ENCODE results near the gene DPYD. TPM values are rescaled to one million over a fixed set of nuclear protein-coding genes. Genes with fewer than 3 reads are reported as not detected.
"Not testable (repeated sequence)": the region's sequence is repeated elsewhere in the genome, so short reads cannot be mapped to it uniquely, and the experiment has no call there.

The DPYD gene
- total and polyA plus RNA-seq, 2 donors from 2014 or later = 4.9 to 41.6 TPM

GRCh38 chr1:97243973-97244560, 676.8 kb downstream of the DPYD start:
- no peaks in the 10 kb centered on the region for H3K27me3 ChIP-seq (ENCODE audit: control insufficient read depth, insufficient read depth, low read length)
- peak in 2 of 5 donors; percentile 6 to 29 for DNase-seq
- no peaks in the 10 kb centered on the region for H3K36me3 ChIP-seq (ENCODE audit: control insufficient read depth in 2 of 3, insufficient read depth in 3 of 3, low read length in 3 of 3)
- no peaks in the 10 kb centered on the region for H3K9me3 ChIP-seq (ENCODE audit: control insufficient read depth in 2 of 3, insufficient read depth in 1 of 3, low read length in 3 of 3)
- no peaks in the 10 kb centered on the region for H3K4me1 ChIP-seq (ENCODE audit: control insufficient read depth in 2 of 3, insufficient read depth in 2 of 3, low read depth in 1 of 3, low read length in 3 of 3)
- H3K4me3 ChIP-seq (ENCODE audit: low read length in 3 of 3) = no peak overlapping the region
- no peak overlapping the region for H3K27ac ChIP-seq (ENCODE audit: low read depth in 2 of 2, low read length in 2 of 2)
- no peak overlapping the region for H3K9ac ChIP-seq (ENCODE audit: low read length in 3 of 3)
- intact Hi-C loops (cut with DNase I) = no loop called here
- FAIRE-seq = no peak
- no peak for TF ChIP-seq CTCF (IDR thresholded peaks at IDR 0.05; ENCODE audit: borderline replicate concordance, extremely low read depth, insufficient read depth)

GRCh38 chr1:97238816-97239215, 682.0 kb downstream of the DPYD start:
- Histone ChIP-seq H3K9ac (ENCODE audit: low read length in 3 of 3) (no peak overlapping the region), H3K4me3 (ENCODE audit: low read length in 3 of 3) (no peak overlapping the region), H3K4me1 (ENCODE audit: control insufficient read depth in 2 of 3, insufficient read depth in 2 of 3, low read depth in 1 of 3, low read length in 3 of 3) (no peaks in the 10 kb centered on the region), H3K27me3 (ENCODE audit: control insufficient read depth, insufficient read depth, low read length) (no peaks in the 10 kb centered on the region), H3K27ac (ENCODE audit: low read depth in 2 of 2, low read length in 2 of 2) (no peak overlapping the region), H3K36me3 (ENCODE audit: control insufficient read depth in 2 of 3, insufficient read depth in 3 of 3, low read length in 3 of 3) (no peaks in the 10 kb centered on the region), H3K9me3 (ENCODE audit: control insufficient read depth in 2 of 3, insufficient read depth in 1 of 3, low read length in 3 of 3) (no peaks in the 10 kb centered on the region)
- FAIRE-seq = no peak
- TF ChIP-seq CTCF (IDR thresholded peaks at IDR 0.05; ENCODE audit: borderline replicate concordance, extremely low read depth, insufficient read depth) = no peak
- no peak for DNase-seq
- intact Hi-C loops (cut with DNase I) = no loop called here

- H3K27me3 ChIP-seq (ENCODE audit: control insufficient read depth, insufficient read depth, low read length); H3K27ac ChIP-seq (ENCODE audit: low read depth in 2 of 2, low read length in 2 of 2); H3K4me3 ChIP-seq (ENCODE audit: low read length in 3 of 3); H3K9ac ChIP-seq (ENCODE audit: low read length in 3 of 3); H3K9me3 ChIP-seq (ENCODE audit: control insufficient read depth in 2 of 3, insufficient read depth in 1 of 3, low read length in 3 of 3); H3K36me3 ChIP-seq (ENCODE audit: control insufficient read depth in 2 of 3, insufficient read depth in 3 of 3, low read length in 3 of 3); FAIRE-seq; intact Hi-C loops (cut with DNase I); DNase-seq; H3K4me1 ChIP-seq (ENCODE audit: control insufficient read depth in 2 of 3, insufficient read depth in 2 of 3, low read depth in 1 of 3, low read length in 3 of 3): not testable (repeated sequence)
Observed at GRCh38 chr1:97231354-97231753, 689.5 kb downstream of the DPYD start.

- Histone ChIP-seq H3K4me1 (ENCODE audit: control insufficient read depth in 2 of 3, insufficient read depth in 2 of 3, low read depth in 1 of 3, low read length in 3 of 3) (no peaks in the 10 kb centered on the region), H3K9ac (ENCODE audit: low read length in 3 of 3) (no peak overlapping the region), H3K36me3 (ENCODE audit: control insufficient read depth in 2 of 3, insufficient read depth in 3 of 3, low read length in 3 of 3) (no peaks in the 10 kb centered on the region), H3K27me3 (ENCODE audit: control insufficient read depth, insufficient read depth, low read length) (no peaks in the 10 kb centered on the region), H3K4me3 (ENCODE audit: low read length in 3 of 3) (no peak overlapping the region), H3K9me3 (ENCODE audit: control insufficient read depth in 2 of 3, insufficient read depth in 1 of 3, low read length in 3 of 3) (no peaks in the 10 kb centered on the region), H3K27ac (ENCODE audit: low read depth in 2 of 2, low read length in 2 of 2) (no peak overlapping the region)
- intact Hi-C loops (cut with DNase I) = no loop called here
- no peak for TF ChIP-seq CTCF (IDR thresholded peaks at IDR 0.05; ENCODE audit: borderline replicate concordance, extremely low read depth, insufficient read depth)
- FAIRE-seq = no peak
- DNase-seq = no peak
Observed at GRCh38 chr1:97212671-97213070, 708.2 kb downstream of the DPYD start.

Measured in kidney (tissue), 14 donors.